ENCODE results near the gene DOK5.

The DOK5 gene

GRCh38 chr20:54650052-54650719 lies 174.8 kb downstream of the DOK5 start:
- no peak for DNase-seq

GRCh38 chr20:54651252-54651651 lies 175.9 kb downstream of the DOK5 start:
- DNase-seq: no peak

- no peak for DNase-seq
Measured at GRCh38 chr20:54654450-54654849, 179.1 kb downstream of the DOK5 start.

- no peak for DNase-seq
Measured at GRCh38 chr20:54657268-54657826, 182.0 kb downstream of the DOK5 start.

- DNase-seq: no peak
Measured at GRCh38 chr20:54658525-54658924, 183.1 kb downstream of the DOK5 start.

GRCh38 chr20:54661265-54661664 lies 185.9 kb downstream of the DOK5 start:
- DNase-seq: no peak

- DNase-seq: no peak
Measured at GRCh38 chr20:54661880-54662465, 186.6 kb downstream of the DOK5 start.

- DNase-seq: no peak
Measured at GRCh38 chr20:54665812-54666211, 190.4 kb downstream of the DOK5 start.

GRCh38 chr20:54668271-54669039 lies 193.1 kb downstream of the DOK5 start:
- DNase-seq: no peak

GRCh38 chr20:54669040-54669363 lies 193.6 kb downstream of the DOK5 start:
- no peak for DNase-seq

GRCh38 chr20:54678253-54678652 lies 202.9 kb downstream of the DOK5 start:
- no peak for DNase-seq

- no peak for DNase-seq
Measured at GRCh38 chr20:54680439-54680838, 205.0 kb downstream of the DOK5 start.

- DNase-seq: no peak
Measured at GRCh38 chr20:54680872-54681619, 205.7 kb downstream of the DOK5 start.

- DNase-seq: no peak
Measured at GRCh38 chr20:54681869-54682268, 206.5 kb downstream of the DOK5 start.

- DNase-seq: no peak
Measured at GRCh38 chr20:54688476-54688875, 213.1 kb downstream of the DOK5 start.

GRCh38 chr20:54690323-54690722 lies 214.9 kb downstream of the DOK5 start:
- DNase-seq: no peak

- DNase-seq: no peak
Measured at GRCh38 chr20:54691327-54691726, 215.9 kb downstream of the DOK5 start.

GRCh38 chr20:54692168-54692887 lies 216.9 kb downstream of the DOK5 start:
- no peak for DNase-seq

- DNase-seq: no peak
Measured at GRCh38 chr20:54694516-54694915, 219.1 kb downstream of the DOK5 start.

GRCh38 chr20:54698373-54698772 lies 223.0 kb downstream of the DOK5 start:
- no peak for DNase-seq
